ENCODE measurements around the gene ASAH2. TPM values are rescaled to one million over a fixed set of nuclear protein-coding genes. Genes with fewer than 3 reads are reported as not detected.

Gene ASAH2
- total RNA-seq, 1 experiment from 2014 or later = 4.6 TPM

DNA sequence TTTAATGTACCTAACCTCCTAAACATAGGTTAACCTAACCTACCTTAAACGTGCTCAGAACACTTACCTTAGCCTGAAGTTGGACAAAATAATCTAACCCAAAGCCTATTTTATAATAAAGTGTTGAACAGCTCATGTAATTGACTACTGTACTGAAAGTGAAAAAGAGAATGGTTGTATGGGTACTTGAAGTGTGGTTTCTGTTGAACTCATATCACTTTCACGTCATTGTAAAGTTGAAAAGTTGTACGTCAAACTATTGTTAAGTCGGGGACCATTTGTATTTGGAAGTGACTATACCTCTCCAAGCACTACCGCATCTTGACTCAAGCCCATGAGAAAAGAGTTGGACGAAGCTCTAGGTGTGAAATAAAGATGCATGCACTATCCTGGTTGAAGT lies 37.9 kb upstream of the ASAH2 start:
- H3K14ac ChIP-seq (ENCODE audit: insufficient read depth, low read length) = no peak overlapping the region
- no peak overlapping the region for H2AFZ ChIP-seq (ENCODE audit: low read length)
- no peak overlapping the region for H2BK15ac ChIP-seq (ENCODE audit: low read depth, low read length)
- Mint-ChIP-seq H3K4me1 (peaks cover 0 to 10% of the 10 kb centered on the region in 2 experiments; a peak in 1 of 4 replicates), H3K27ac (no peak overlapping the region), H3K27me3 (ENCODE audit: low read depth) (no peaks in the 10 kb centered on the region), H3K36me3 (ENCODE audit: insufficient read depth in 1 of 3, low read depth in 3 of 3) (no peaks in the 10 kb centered on the region), H3K9me3 (no peaks in the 10 kb centered on the region), H3K4me3 (no peak overlapping the region)
- no peak overlapping the region for H3K56ac ChIP-seq (ENCODE audit: insufficient read length, low read depth, low read length)
- H3K79me2 ChIP-seq (ENCODE audit: insufficient read depth, low read length) = no peaks in the 10 kb centered on the region
- H3K4me1 ChIP-seq (ENCODE audit: insufficient read depth, low read length) = no peaks in the 10 kb centered on the region
- no peaks in the 10 kb centered on the region for H4K20me1 ChIP-seq (ENCODE audit: control insufficient read depth, insufficient read depth, insufficient read length)
- no peak overlapping the region for H3K18ac ChIP-seq (ENCODE audit: insufficient read length, low read depth, low read length)
- no peak overlapping the region for H3K4ac ChIP-seq (ENCODE audit: low read depth, low read length)
- H3K9ac ChIP-seq (ENCODE audit: extremely low read depth, insufficient read length, low read length) = no peak overlapping the region
- no peaks in the 10 kb centered on the region for H3K27me3 ChIP-seq (ENCODE audit: insufficient read depth, low read length)
- DNase-seq = no peak
- no peak overlapping the region for H4K91ac ChIP-seq (ENCODE audit: insufficient read length, low read depth, low read length)
- no peak overlapping the region for H3K4me2 ChIP-seq (ENCODE audit: insufficient read depth, insufficient read length, low read length)
- TF ChIP-seq, protein P1, sequence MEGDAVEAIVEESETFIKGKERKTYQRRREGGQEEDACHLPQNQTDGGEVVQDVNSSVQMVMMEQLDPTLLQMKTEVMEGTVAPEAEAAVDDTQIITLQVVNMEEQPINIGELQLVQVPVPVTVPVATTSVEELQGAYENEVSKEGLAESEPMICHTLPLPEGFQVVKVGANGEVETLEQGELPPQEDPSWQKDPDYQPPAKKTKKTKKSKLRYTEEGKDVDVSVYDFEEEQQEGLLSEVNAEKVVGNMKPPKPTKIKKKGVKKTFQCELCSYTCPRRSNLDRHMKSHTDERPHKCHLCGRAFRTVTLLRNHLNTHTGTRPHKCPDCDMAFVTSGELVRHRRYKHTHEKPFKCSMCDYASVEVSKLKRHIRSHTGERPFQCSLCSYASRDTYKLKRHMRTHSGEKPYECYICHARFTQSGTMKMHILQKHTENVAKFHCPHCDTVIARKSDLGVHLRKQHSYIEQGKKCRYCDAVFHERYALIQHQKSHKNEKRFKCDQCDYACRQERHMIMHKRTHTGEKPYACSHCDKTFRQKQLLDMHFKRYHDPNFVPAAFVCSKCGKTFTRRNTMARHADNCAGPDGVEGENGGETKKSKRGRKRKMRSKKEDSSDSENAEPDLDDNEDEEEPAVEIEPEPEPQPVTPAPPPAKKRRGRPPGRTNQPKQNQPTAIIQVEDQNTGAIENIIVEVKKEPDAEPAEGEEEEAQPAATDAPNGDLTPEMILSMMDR (conservative IDR thresholded peaks at IDR 0.05) = no peak
- H3T11ph ChIP-seq (ENCODE audit: low read length) = no peak overlapping the region
- no peak overlapping the region for H2AK5ac ChIP-seq (ENCODE audit: insufficient read length, low read length)
- no peaks in the 10 kb centered on the region for H3K23me2 ChIP-seq (ENCODE audit: insufficient read length, low read depth, low read length, poor library complexity, severe bottlenecking)
- no CpG with 5 or more reads among the region's 6 CpGs for WGBS (ENCODE audit: extremely low coverage, insufficient read length, low lambda C conversion rate)
- no peak overlapping the region for H2BK20ac ChIP-seq (ENCODE audit: low read depth, low read length, poor library complexity, severe bottlenecking)
- H4K8ac ChIP-seq (replicated peaks; ENCODE audit: insufficient read length, low read depth, low read length) = no peak overlapping the region
- no peak overlapping the region for H3K23ac ChIP-seq (ENCODE audit: insufficient read length, low read depth, low read length)
- no peaks in the 10 kb centered on the region for H3K79me1 ChIP-seq (ENCODE audit: insufficient read depth, low read depth, low read length, poor library complexity, severe bottlenecking)
- no peak overlapping the region for H2BK120ac ChIP-seq (ENCODE audit: low read depth, low read length, poor library complexity, severe bottlenecking)
- H4K5ac ChIP-seq (ENCODE audit: insufficient read length, low read depth, low read length) = no peak overlapping the region
- no peaks in the 10 kb centered on the region for H3K9me3 ChIP-seq (ENCODE audit: control insufficient read depth, low read depth, low read length)
- no peak overlapping the region for H2BK5ac ChIP-seq (ENCODE audit: insufficient read length, low read length)
- H2BK12ac ChIP-seq (ENCODE audit: insufficient read length, low read depth, low read length) = no peak overlapping the region
- no peak overlapping the region for H3K27ac ChIP-seq (ENCODE audit: insufficient read length, low read depth, low read length)
